A549 (cell line): ENCODE data around the gene COL19A1. TPM values are rescaled to one million over a fixed set of nuclear protein-coding genes. Genes with fewer than 3 reads are reported as not detected.

ENCODE experiments used
- ATAC-seq, 2 experiments: fragments of 200-7000 bp in 1 of 2; fragments of >200 bp in 1 of 2; cut with Nextera tagmentation in 1 of 2; cut with Tn5 transposase in 1 of 2; 3 replicates each; pipeline versions ENCODE4 v1.8.0 to v1.9.1; 2018 to 2020; ENCODE audit warnings: mild to moderate bottlenecking in 1 of 2, moderate library complexity in 1 of 2
- CTCF ChIA-PET: fragments of 300-600 bp; sonication (Branson Sonifier 250); formaldehyde crosslinking; extraction: SDS; loops from one replicate; lab custom pipeline; 2021; ENCODE audit warnings: antibody characterized with exemption, inconsistent platforms; lab: Yijun Ruan, JAX
- POLR2A ChIA-PET: fragments of 350-600 bp; formaldehyde crosslinking; extraction: SDS; loops from one replicate; lab custom pipeline; 2021; ENCODE audit warnings: antibody characterized with exemption, inconsistent platforms; lab: Yijun Ruan, JAX
- DNase-seq, 2 experiments: peaks; one replicate each; pipeline versions ENCODE4 v3.0.0 to v3.0.0-alpha.2; 2011 to 2016; ENCODE audit warnings: low read depth in 1 of 2, low spot score in 1 of 2
- FAIRE-seq: peaks from 2 replicates; lab custom pipeline; 2011; peaks lifted over from hg19 to GRCh38; lab: Jason Lieb, UNC
- H3K27ac ChIP-seq, 2 experiments: fragments of >200 bp; sonication (Bioruptor Twin); formaldehyde crosslinking; 3 replicates each; pipeline ENCODE4 v1.5.1; 2016 to 2017
- H3K4me1 ChIP-seq: fragments of >200 bp; sonication (Bioruptor Twin); formaldehyde crosslinking; 3 replicates; pipeline ENCODE4 v1.6.1; 2016
- H3K4me2 ChIP-seq: fragments of >200 bp; sonication (Bioruptor Twin); formaldehyde crosslinking; 3 replicates; pipeline ENCODE4 v1.6.1; 2016
- H3K4me3 ChIP-seq: fragments of >200 bp; sonication (Bioruptor Twin); formaldehyde crosslinking; 3 replicates; pipeline ENCODE4 v1.5.1; 2016
- H3K9me3 ChIP-seq: fragments of >200 bp; sonication (Bioruptor Twin); formaldehyde crosslinking; 3 replicates; pipeline ENCODE4 v1.6.1; 2016
- CBX2 ChIP-seq: fragments of 200-600 bp; sonication (generic); IDR thresholded peaks from 2 replicates; pipeline ENCODE4 v1.6.1; 2016; ENCODE audit warnings: low read depth, mild to moderate bottlenecking, borderline replicate concordance
- CTCF ChIP-seq: fragments of >200 bp; sonication (Bioruptor Twin); formaldehyde crosslinking; IDR thresholded peaks from 3 replicates; pipeline ENCODE4 v1.5.1; 2016
- EHMT2 ChIP-seq: fragments of 200-600 bp; sonication (generic); IDR thresholded peaks from 2 replicates; pipeline ENCODE4 v1.6.1; 2016; ENCODE audit warnings: antibody characterized with exemption, low read depth, mild to moderate bottlenecking, moderate library complexity
- ESRRA ChIP-seq: fragments of 150-350 bp; IDR thresholded peaks from 2 replicates; pipeline ENCODE4 v1.6.1; 2014; ENCODE audit warnings: mild to moderate bottlenecking, low read length, borderline replicate concordance
- FOSL2 ChIP-seq, 2 experiments: fragments of 450-650 bp in 1 of 2; fragments of >200 bp in 1 of 2; sonication (Bioruptor Twin) in 1 of 2; formaldehyde crosslinking; IDR thresholded peaks; 2 replicates each; pipeline versions ENCODE4 v1.5.0 to v1.6.1; 2016 to 2020; ENCODE audit warnings: mild to moderate bottlenecking in 1 of 2, moderate library complexity in 1 of 2
- FOXS1 ChIP-seq: fragments of 250-450 bp; sonication (Bioruptor Pico); IDR thresholded peaks from 2 replicates; pipeline ENCODE4 v1.5.0; 2020; ENCODE audit warnings: mild to moderate bottlenecking, moderate library complexity
- GATA3 ChIP-seq: IDR thresholded peaks from 2 replicates; pipeline ENCODE4 v1.6.1; 2012; ENCODE audit warnings: borderline replicate concordance
- HES2 ChIP-seq: fragments of >200 bp; sonication (Bioruptor Twin); formaldehyde crosslinking; IDR thresholded peaks from 2 replicates; pipeline ENCODE4 v1.6.1; 2016
- HMGXB4 ChIP-seq: fragments of 250-450 bp; sonication (Bioruptor Pico); IDR thresholded peaks from 2 replicates; pipeline ENCODE4 v1.5.0; 2021; ENCODE audit warnings: mild to moderate bottlenecking, moderate library complexity, borderline replicate concordance
- HOXB13 ChIP-seq: fragments of 250-450 bp; sonication (Bioruptor Pico); IDR thresholded peaks from 2 replicates; pipeline ENCODE4 v1.5.0; 2020; ENCODE audit warnings: low read depth, mild to moderate bottlenecking, moderate library complexity
- JUN ChIP-seq, 2 experiments: fragments of >200 bp; sonication (Bioruptor Twin); formaldehyde crosslinking; IDR thresholded peaks; 2 replicates in 1 of 2; 3 replicates in 1 of 2; pipeline ENCODE4 v1.6.1; 2016 to 2017
- MAZ ChIP-seq: fragments of 150-350 bp; IDR thresholded peaks from 2 replicates; pipeline ENCODE4 v1.6.1; 2014; ENCODE audit warnings: antibody characterized with exemption, low read depth, low read length, borderline replicate concordance
- MYC ChIP-seq: IDR thresholded peaks from 2 replicates; pipeline ENCODE4 v1.6.1; 2012; ENCODE audit warnings: mild to moderate bottlenecking, inconsistent platforms, low read length, improper control_type of control experiment, borderline replicate concordance
- PBX3 ChIP-seq: IDR thresholded peaks from 2 replicates; pipeline ENCODE4 v1.6.1; 2012
- POLR2A ChIP-seq: IDR thresholded peaks from 2 replicates; pipeline ENCODE4 v1.6.1; 2012; ENCODE audit warnings: mild to moderate bottlenecking, low read length
- RAD21 ChIP-seq, 2 experiments: fragments of >200 bp in 1 of 2; sonication (Bioruptor Twin) in 1 of 2; formaldehyde crosslinking in 1 of 2; IDR thresholded peaks in 1 of 2; conservative IDR thresholded peaks in 1 of 2; 2 replicates in 1 of 2; 3 replicates in 1 of 2; pipeline ENCODE4 v1.6.1; 2012 to 2018; ENCODE audit warnings: inconsistent platforms in 1 of 2
- RARB ChIP-seq: fragments of 250-450 bp; sonication (Bioruptor Pico); IDR thresholded peaks from 2 replicates; pipeline ENCODE4 v1.8.0; 2021; ENCODE audit warnings: mild to moderate bottlenecking, moderate library complexity
- RFX5 ChIP-seq: fragments of 450-650 bp; IDR thresholded peaks from 2 replicates; pipeline ENCODE4 v1.7.1; 2014; ENCODE audit warnings: antibody characterized with exemption, mild to moderate bottlenecking, moderate library complexity
- SMC3 ChIP-seq: fragments of >200 bp; sonication (Bioruptor Twin); formaldehyde crosslinking; IDR thresholded peaks from 3 replicates; pipeline ENCODE4 v1.6.1; 2018; ENCODE audit warnings: inconsistent platforms
- ZC3H11A ChIP-seq: fragments of 450-650 bp; IDR thresholded peaks from 2 replicates; pipeline ENCODE4 v1.6.1; 2014; ENCODE audit warnings: antibody characterized with exemption, mild to moderate bottlenecking
- WGBS: methylation state at CpG from one replicate; pipeline ENCODE4 v1.1.6; 2017; ENCODE audit errors: missing lambda C conversion rate; 5-methylcytosine and 5-hydroxymethylcytosine counted together
- polyA plus RNA-seq, 4 experiments: library from polyadenylated mRNA; depleted of rRNA in 3 of 4; stranded (reverse); fragments of >200 nt; fragmentation: RNase III in 1 of 4; extraction: RNeasy Plus Mini Kit Qiagen cat#74134 plus additional on column Dnase treatment in 1 of 4; gene quantifications; 2 replicates in 3 of 4; 3 replicates in 1 of 4; pipeline ENCODE4 v1.2.3, GENCODE V29; 2011 to 2017

COL19A1 gene
- polyA plus RNA-seq, 2 of the 4 experiments (the other 2 are of a cell fraction): not detected

- Histone ChIP-seq H3K4me1 (no peaks in the 10 kb centered on the region), H3K27ac (no peak overlapping the region), H3K4me3 (no peak overlapping the region), H3K4me2 (no peak overlapping the region), H3K9me3 (no peaks in the 10 kb centered on the region)
- no peak for FAIRE-seq
- CTCF ChIA-PET: no interaction called here
- POLR2A ChIA-PET: no interaction called here
- ATAC-seq: no peak
- no peak for TF ChIP-seq HMGXB4 (CRISPR knock-in tag)
- 30% methylated on average over 6 of the region's 6 CpGs for WGBS
- DNase-seq: no peak
These were observed 286.4 kb downstream of the COL19A1 start for GRCh38 chr6:70152786-70153185.

- CTCF ChIA-PET: no interaction called here
- H3K4me2 ChIP-seq: no peak overlapping the region
- no peak for ATAC-seq
- FAIRE-seq: no peak
- DNase-seq: no peak
- H3K4me3 ChIP-seq: no peak overlapping the region
- 4% methylated on average over 1 of the region's 1 CpG for WGBS
- H3K4me1 ChIP-seq: no peaks in the 10 kb centered on the region
- no peak overlapping the region for H3K27ac ChIP-seq
- POLR2A ChIA-PET: no interaction called here
- TF ChIP-seq HES2 (no peak), HMGXB4 (CRISPR knock-in tag) (no peak), FOSL2 (IDR thresholded peaks at IDR 0.05) (no peak), FOSL2 (CRISPR knock-in tag; IDR thresholded peaks at IDR 0.05) (no peak), GATA3 (no peak), MAZ (no peak), HOXB13 (CRISPR knock-in tag) (no peak), ZC3H11A (no peak), RFX5 (no peak), RARB (no peak), CBX2 (no peak), JUN (IDR thresholded peaks at IDR 0.05) (no peak), POLR2A (no peak)
- TF ChIP-seq, all 56 proteins: peak for 0
- H3K9me3 ChIP-seq: no peaks in the 10 kb centered on the region
These were observed 290.7 kb downstream of the COL19A1 start for GRCh38 chr6:70157086-70157485.

GRCh38 chr6:70160276-70160675 is 293.9 kb downstream of the COL19A1 start:
- Histone ChIP-seq H3K4me1 (no peaks in the 10 kb centered on the region), H3K4me3 (no peak overlapping the region), H3K9me3 (no peaks in the 10 kb centered on the region), H3K4me2 (no peak overlapping the region), H3K27ac (no peak overlapping the region)
- no peak for TF ChIP-seq SMC3
- TF ChIP-seq FOXS1 (CRISPR knock-in tag): no peak
- TF ChIP-seq HMGXB4 (CRISPR knock-in tag): no peak
- TF ChIP-seq MYC: no peak
- no peak for TF ChIP-seq RAD21 (conservative IDR thresholded peaks at IDR 0.05 in 1 of 2, IDR thresholded peaks at IDR 0.05 in 1 of 2)
- no peak for TF ChIP-seq CTCF
- no peak for TF ChIP-seq MAZ
- no peak for TF ChIP-seq EHMT2
- no peak for TF ChIP-seq PBX3
- TF ChIP-seq ESRRA: no peak
- POLR2A ChIA-PET: no interaction called here
- no peak for FAIRE-seq
- WGBS: 7% methylated on average over 1 of the region's 1 CpG
- CTCF ChIA-PET: no interaction called here
- no peak for DNase-seq
- ATAC-seq: no peak
